Activated naive CD8-positive, alpha-beta T cell (primary cell): Measurements from ENCODE around the gene SH3GLB2.
A peak's percentile ranks its signal among the peaks of the same experiment; 100 is the strongest.
"Not testable (repeated sequence)": the region's sequence is repeated elsewhere in the genome, so short reads cannot be mapped to it uniquely, and the experiment has no call there.

ENCODE experiments used
- H3K27ac Mint-ChIP-seq: one replicate; pipeline ENCODE4 v1.8.0; 2021; ENCODE audit warnings: mixed read lengths
- H3K27me3 Mint-ChIP-seq: one replicate; pipeline ENCODE4 v1.8.0; 2021; ENCODE audit warnings: mixed read lengths
- H3K36me3 Mint-ChIP-seq: one replicate; pipeline ENCODE4 v1.8.0; 2021; ENCODE audit warnings: mixed read lengths
- H3K4me1 Mint-ChIP-seq: one replicate; pipeline ENCODE4 v1.8.0; 2021; ENCODE audit warnings: low read depth, mixed read lengths
- H3K4me3 Mint-ChIP-seq: one replicate; pipeline ENCODE4 v1.8.0; 2021; ENCODE audit warnings: mild to moderate bottlenecking, mixed read lengths
- H3K9me3 Mint-ChIP-seq: one replicate; pipeline ENCODE4 v1.8.0; 2021; ENCODE audit warnings: low read depth, mixed read lengths

The SH3GLB2 gene

GRCh38 chr9:129012893-129013448, 15.2 kb downstream of the SH3GLB2 start:
- H3K4me1 Mint-ChIP-seq = no peaks in the 10 kb centered on the region
- H3K27me3 Mint-ChIP-seq = no peaks in the 10 kb centered on the region
- H3K9me3 Mint-ChIP-seq = no peaks in the 10 kb centered on the region
- H3K4me3 Mint-ChIP-seq = no peak overlapping the region
- no peak overlapping the region for H3K27ac Mint-ChIP-seq
- peaks cover 3% of the 10 kb centered on the region for H3K36me3 Mint-ChIP-seq

GRCh38 chr9:129012343-129012742, 15.8 kb downstream of the SH3GLB2 start:
- H3K4me3 Mint-ChIP-seq = no peak overlapping the region
- no peak overlapping the region for H3K27ac Mint-ChIP-seq
- H3K4me1 Mint-ChIP-seq = no peaks in the 10 kb centered on the region
- no peaks in the 10 kb centered on the region for H3K9me3 Mint-ChIP-seq
- no peaks in the 10 kb centered on the region for H3K27me3 Mint-ChIP-seq
- H3K36me3 Mint-ChIP-seq = peaks cover 3% of the 10 kb centered on the region

GRCh38 chr9:129011761-129012181, 16.4 kb downstream of the SH3GLB2 start:
- no peak overlapping the region for H3K4me3 Mint-ChIP-seq
- peaks cover 2% of the 10 kb centered on the region for H3K36me3 Mint-ChIP-seq
- H3K27ac Mint-ChIP-seq = no peak overlapping the region
- H3K4me1 Mint-ChIP-seq = no peaks in the 10 kb centered on the region
- no peaks in the 10 kb centered on the region for H3K27me3 Mint-ChIP-seq
- H3K9me3 Mint-ChIP-seq = no peaks in the 10 kb centered on the region

- Mint-ChIP-seq H3K4me1 (peaks cover 2% of the 10 kb centered on the region), H3K4me3 (no peak overlapping the region), H3K9me3 (no peaks in the 10 kb centered on the region), H3K36me3 (peaks cover 2% of the 10 kb centered on the region), H3K27me3 (no peaks in the 10 kb centered on the region), H3K27ac (no peak overlapping the region)
Measured at GRCh38 chr9:129011170-129011569, 17.0 kb downstream of the SH3GLB2 start.

GRCh38 chr9:129010267-129010975, 17.7 kb downstream of the SH3GLB2 start:
- Mint-ChIP-seq H3K4me1 (peaks cover 2% of the 10 kb centered on the region), H3K9me3 (no peaks in the 10 kb centered on the region), H3K36me3 (peaks cover 2% of the 10 kb centered on the region), H3K27ac (no peak overlapping the region), H3K4me3 (no peak overlapping the region), H3K27me3 (no peaks in the 10 kb centered on the region)

GRCh38 chr9:129009584-129010141, 18.5 kb downstream of the SH3GLB2 start:
- peaks cover 2% of the 10 kb centered on the region for H3K4me1 Mint-ChIP-seq
- no peaks in the 10 kb centered on the region for H3K27me3 Mint-ChIP-seq
- H3K9me3 Mint-ChIP-seq = no peaks in the 10 kb centered on the region
- no peak overlapping the region for H3K4me3 Mint-ChIP-seq
- H3K36me3 Mint-ChIP-seq = peaks cover 2% of the 10 kb centered on the region
- no peak overlapping the region for H3K27ac Mint-ChIP-seq

GRCh38 chr9:129008986-129009583, 19.0 kb downstream of the SH3GLB2 start:
- Mint-ChIP-seq H3K9me3 (no peaks in the 10 kb centered on the region), H3K27ac (no peak overlapping the region)

GRCh38 chr9:129008469-129008965, 19.6 kb downstream of the SH3GLB2 start:
- no peaks in the 10 kb centered on the region for H3K27me3 Mint-ChIP-seq
- peaks cover 2% of the 10 kb centered on the region for H3K36me3 Mint-ChIP-seq
- H3K27ac Mint-ChIP-seq = no peak overlapping the region
- H3K9me3 Mint-ChIP-seq = no peaks in the 10 kb centered on the region
- H3K4me3 Mint-ChIP-seq = no peak overlapping the region
- peaks cover 2% of the 10 kb centered on the region for H3K4me1 Mint-ChIP-seq

More at GRCh38 chr9:129008986-129009583, 19.0 kb downstream of the SH3GLB2 start:
- no peaks in the 10 kb centered on the region for H3K27me3 Mint-ChIP-seq
- peaks cover 2% of the 10 kb centered on the region for H3K36me3 Mint-ChIP-seq
- H3K4me3 Mint-ChIP-seq = no peak overlapping the region
- H3K4me1 Mint-ChIP-seq = peaks cover 2% of the 10 kb centered on the region

GRCh38 chr9:129007766-129008468, 20.2 kb downstream of the SH3GLB2 start:
- Mint-ChIP-seq H3K9me3 (no peaks in the 10 kb centered on the region), H3K4me1 (peaks cover 2% of the 10 kb centered on the region), H3K27ac (no peak overlapping the region), H3K27me3 (no peaks in the 10 kb centered on the region), H3K4me3 (no peak overlapping the region), H3K36me3 (peaks cover 2% of the 10 kb centered on the region)

GRCh38 chr9:129007035-129007765, 20.9 kb downstream of the SH3GLB2 start:
- no peaks in the 10 kb centered on the region for H3K36me3 Mint-ChIP-seq
- H3K9me3 Mint-ChIP-seq = no peaks in the 10 kb centered on the region
- H3K27me3 Mint-ChIP-seq = no peaks in the 10 kb centered on the region
- H3K4me1 Mint-ChIP-seq = peaks cover 2% of the 10 kb centered on the region
- no peak overlapping the region for H3K27ac Mint-ChIP-seq
- no peak overlapping the region for H3K4me3 Mint-ChIP-seq

- H3K4me3 Mint-ChIP-seq = no peak overlapping the region
Measured at GRCh38 chr9:129006328-129007034, 21.6 kb downstream of the SH3GLB2 start.

GRCh38 chr9:129005336-129005997, 22.7 kb downstream of the SH3GLB2 start:
- peak overlapping the region; percentile 10 for H3K27ac Mint-ChIP-seq
- H3K9me3 Mint-ChIP-seq = no peaks in the 10 kb centered on the region

More at GRCh38 chr9:129006328-129007034, 21.6 kb downstream of the SH3GLB2 start:
- Mint-ChIP-seq H3K36me3 (no peaks in the 10 kb centered on the region), H3K9me3 (no peaks in the 10 kb centered on the region), H3K27me3 (no peaks in the 10 kb centered on the region), H3K27ac (peak overlapping the region; percentile 10), H3K4me1 (peaks cover 2% of the 10 kb centered on the region)

GRCh38 chr9:129004173-129004572, 24.0 kb downstream of the SH3GLB2 start:
- H3K9me3 Mint-ChIP-seq, H3K4me3 Mint-ChIP-seq, H3K27ac Mint-ChIP-seq, H3K36me3 Mint-ChIP-seq, H3K4me1 Mint-ChIP-seq, H3K27me3 Mint-ChIP-seq: not testable (repeated sequence)

More at GRCh38 chr9:129005336-129005997, 22.7 kb downstream of the SH3GLB2 start:
- Mint-ChIP-seq H3K4me3 (no peak overlapping the region), H3K4me1 (peaks cover 2% of the 10 kb centered on the region), H3K36me3 (peaks cover 2% of the 10 kb centered on the region), H3K27me3 (no peaks in the 10 kb centered on the region)
